UCSD-AML1 (cell line): ENCODE measurements around the gene VPS13D.
"Not testable (repeated sequence)": the region's sequence is repeated elsewhere in the genome, so short reads cannot be mapped to it uniquely, and the experiment has no call there.

Experiments used
- DNase-seq: peaks from one replicate; lab custom pipeline; 2025; ENCODE audit not compliant: unreplicated experiment; lab: John Stamatoyannopoulos, UW

The VPS13D gene

DNA sequence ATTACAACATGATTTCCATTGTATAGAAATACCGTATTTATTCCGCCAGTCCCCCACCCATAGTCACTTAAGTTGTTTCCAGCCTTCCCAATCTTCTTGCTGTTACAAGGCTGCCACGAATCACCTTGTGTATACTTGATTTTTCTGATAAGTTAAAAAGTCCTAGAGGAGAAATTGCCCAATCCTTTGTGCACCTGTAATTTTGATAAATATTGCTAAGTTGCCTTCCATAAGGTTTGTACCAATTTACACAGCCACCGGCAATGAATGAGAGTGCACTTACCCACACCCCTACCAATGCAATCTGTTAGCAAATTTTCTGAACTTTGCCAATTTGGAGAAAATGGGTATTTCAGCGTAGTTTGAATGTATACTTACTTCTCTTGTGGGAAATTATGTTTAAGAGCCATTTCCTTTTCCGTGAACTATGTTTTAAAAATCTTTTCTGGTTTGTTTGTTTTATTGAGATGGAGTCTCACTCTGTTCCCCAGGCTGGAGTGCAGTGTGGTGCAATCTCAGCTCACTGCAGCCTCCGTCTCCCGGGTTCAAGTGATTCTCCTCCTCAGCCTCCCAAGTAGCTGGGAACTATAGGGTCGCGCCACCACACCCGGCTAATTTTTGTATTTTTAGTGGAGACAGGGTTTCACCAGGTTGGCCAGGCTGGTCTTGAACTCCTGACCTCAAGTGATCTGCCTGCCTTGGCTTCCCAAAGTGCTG is 300.8 kb downstream of the VPS13D start:
- no peak for DNase-seq

DNA sequence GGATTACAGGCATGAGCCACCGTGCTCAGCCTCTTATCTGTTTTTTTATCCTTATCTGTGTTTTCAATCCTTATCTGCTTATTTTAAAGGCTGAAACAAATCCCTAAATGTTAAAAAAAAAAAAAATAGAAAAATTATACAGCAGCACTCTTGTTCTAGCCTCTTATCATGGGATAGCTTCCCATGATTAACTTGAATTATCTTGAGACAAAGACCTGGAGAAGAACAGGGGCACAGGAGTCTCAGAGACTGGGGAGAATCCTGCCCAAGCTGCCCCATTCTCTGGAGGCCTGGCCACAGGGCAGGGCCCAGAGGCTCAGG is 301.3 kb downstream of the VPS13D start:
- no peak for DNase-seq

DNA sequence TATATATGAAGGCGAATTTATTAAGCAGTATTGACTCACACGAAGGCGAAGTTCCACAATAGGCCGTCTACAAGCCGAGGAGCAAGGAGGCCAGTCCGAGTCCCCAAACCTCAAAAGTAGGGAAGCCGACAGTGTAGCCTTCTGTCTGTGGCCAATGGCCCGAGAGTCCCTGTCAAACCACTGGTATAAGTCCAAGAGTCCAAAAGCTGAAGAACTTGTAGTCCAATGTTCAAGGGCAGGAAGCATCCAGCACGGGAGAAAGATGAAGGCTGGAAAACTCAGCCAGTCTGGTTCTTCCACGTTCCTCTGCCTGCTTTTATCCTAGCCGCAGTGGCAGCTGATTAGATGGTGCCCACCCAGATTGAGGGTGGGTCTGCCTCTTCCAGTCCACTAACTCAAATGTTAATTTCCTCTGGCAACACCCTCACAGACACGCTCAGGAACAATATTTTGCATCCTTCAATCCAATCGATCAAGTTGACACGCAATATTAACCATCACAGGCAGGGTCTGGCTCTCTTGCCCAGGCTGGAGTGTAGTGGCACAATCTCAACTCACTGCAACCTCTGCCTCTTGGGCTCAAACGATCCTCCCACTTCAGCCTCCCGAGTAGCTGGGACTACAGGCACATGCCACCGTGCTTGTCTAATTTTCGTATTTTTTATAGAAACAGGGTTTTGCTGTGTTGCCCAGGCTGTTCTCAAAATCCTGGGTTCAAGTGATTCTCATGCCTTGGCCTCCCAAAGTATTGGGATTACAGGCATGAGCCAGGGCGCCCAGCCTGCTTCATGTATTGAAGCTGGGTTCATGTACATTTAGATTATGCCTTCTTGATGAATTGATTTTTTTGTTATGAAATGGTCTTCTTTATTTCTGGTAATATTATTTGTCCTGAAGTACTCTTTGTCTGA is 302.8 kb downstream of the VPS13D start:
- no peak for DNase-seq

DNA sequence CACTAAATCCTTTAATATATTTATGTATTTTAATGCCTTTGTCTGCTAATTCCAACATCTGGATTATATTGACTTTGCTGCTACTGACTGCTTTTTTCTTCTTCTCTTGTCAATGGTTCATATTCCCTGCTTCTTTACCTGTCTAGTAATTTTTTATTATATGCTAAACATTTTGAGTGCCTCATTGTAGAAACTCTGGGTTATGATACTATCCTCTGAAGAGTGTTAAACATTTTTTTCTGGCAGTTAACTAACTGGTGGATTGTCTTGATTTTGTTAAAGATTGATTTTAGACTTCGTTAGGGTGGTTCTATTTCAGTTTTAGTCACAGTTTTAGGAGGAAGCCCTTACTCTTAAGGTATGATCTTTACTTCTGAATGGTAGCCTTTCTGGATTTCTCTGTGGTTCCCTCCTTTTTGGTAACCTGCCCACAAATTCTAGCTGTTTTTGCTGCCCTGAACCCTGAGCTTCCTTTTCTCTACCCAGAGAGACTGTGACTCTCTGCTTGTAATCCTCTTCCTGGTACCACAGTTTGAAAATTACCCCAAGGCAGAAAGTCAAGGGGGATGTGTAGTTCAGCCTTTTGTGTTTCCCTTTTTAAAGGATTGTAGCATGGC is 306.3 kb downstream of the VPS13D start:
- no peak for DNase-seq

DNA sequence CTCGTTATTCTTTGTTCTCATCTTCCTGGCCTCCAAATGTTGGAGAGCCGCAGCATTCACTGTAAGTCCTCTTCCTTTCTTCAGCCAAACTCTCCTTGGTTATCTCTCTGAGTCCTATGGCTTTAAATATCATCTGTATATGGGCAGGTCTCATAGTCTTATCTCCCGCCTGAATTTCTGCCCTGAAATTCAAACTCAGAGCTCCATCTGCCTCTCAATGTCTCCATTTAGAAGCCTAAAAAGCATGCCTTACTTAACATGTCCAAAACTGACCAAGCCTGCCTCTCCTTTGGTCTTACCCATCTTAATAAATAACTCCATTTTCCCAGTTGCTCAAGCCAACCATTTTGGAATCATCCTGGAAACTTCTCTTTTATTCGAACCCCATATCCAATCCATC is 307.5 kb downstream of the VPS13D start:
- no peak for DNase-seq

DNA sequence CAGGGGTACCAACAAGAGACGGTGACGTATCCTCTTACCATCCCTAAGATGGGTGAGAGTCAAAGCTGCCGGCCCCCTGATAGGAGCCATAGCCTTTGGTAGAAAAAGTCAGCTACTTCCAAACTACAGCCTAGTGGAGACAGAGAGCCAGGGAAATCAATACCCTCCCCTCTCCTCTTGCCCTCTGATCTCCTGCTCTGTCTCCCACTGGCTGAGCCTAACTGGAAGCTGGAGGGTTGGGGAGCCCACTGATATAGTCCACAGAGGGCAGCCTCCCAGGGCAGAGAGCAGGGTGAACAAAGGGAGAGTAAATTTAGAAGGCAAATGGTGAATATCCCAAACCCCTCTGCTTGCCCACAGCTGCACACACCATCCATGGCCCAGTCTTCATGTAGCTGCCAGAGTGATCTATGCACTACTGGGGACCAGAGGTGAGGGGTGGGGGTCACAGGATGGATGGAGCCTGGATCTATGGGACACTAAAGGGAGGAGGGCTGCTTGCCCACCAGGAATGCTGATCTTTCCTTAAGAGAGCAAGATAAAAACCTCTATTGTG is 308.2 kb downstream of the VPS13D start:
- DNase-seq, result no peak

DNA sequence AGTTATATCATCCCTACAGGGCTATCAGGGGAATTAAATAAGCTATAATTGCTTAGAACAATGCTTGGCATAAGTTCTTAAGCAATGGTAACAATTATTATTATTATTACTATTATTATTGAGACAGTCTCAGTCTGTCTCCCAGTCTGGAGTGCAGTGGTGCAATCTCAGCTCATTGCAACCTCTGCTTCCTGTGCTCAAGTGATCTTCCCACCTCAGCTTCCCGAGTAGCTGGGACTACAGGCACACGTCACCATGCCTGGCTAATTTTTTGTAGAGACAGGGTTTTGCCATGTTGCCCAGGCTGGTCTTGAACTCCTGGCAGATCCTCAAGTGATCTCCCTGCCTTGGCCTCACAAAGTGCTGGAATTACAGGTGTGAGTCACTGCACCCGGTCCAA is 308.7 kb downstream of the VPS13D start:
- DNase-seq, result not testable (repeated sequence)

DNA sequence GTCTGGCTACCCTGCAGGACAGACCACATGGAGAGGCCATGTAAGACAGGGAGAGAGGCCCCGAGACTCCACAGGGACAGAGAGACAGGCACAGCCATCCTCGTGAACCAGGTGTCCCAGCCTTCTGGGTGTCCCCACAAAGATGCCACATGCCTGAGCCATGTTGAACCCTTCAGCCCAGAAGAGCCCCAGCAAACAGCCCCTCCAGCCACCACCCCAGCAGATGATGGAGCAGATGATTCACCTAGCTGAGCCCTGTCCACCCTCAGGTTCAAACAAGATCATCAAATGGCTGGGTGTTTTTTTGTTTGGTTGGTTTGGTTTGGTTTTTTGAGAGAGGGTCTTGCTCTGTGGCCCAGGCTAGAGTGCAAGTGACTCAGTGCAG is 309.5 kb downstream of the VPS13D start:
- DNase-seq, result no peak

DNA sequence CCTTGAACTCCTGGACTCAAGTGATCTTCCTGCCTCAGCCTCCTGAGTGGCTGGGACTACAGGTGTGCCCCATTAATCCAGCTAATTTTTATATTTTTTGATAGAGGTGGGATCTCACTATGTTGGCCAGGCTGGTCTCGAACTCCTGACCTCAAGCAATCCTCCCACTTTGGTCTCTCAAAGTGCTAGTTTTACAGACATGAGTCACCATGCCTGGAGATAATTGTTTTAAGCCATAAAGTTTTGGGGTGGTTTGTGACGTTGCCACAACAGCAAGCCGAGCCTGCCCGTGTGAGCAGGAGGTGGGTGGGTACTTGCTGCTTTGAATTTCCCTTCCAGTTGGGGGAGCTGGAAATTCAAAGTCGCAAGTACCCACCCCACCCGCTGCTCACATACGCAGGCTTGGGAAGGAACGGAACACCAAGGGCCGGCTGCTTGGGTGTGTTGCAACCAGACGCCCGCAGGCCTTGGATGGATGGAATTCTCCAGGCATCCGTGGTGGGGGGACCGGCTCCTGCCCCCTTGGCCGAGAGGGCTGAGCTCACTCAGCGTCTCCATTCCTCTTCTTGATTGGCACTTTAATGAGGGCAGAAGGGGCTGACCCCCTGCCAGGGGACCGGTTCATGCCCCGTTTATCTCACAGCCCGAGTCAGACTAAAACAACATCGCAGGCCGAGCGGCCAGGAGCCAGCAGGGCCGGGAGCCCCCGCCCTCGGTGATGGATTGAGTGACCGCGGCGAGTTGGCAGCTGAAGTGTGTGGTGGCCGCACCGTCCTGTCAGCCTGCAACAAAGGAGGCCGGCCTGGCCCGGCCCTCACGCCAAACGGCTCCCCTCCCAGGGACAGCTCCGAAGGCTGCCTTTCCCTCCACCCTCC is 310.1 kb downstream of the VPS13D start:
- DNase-seq, result no peak

DNA sequence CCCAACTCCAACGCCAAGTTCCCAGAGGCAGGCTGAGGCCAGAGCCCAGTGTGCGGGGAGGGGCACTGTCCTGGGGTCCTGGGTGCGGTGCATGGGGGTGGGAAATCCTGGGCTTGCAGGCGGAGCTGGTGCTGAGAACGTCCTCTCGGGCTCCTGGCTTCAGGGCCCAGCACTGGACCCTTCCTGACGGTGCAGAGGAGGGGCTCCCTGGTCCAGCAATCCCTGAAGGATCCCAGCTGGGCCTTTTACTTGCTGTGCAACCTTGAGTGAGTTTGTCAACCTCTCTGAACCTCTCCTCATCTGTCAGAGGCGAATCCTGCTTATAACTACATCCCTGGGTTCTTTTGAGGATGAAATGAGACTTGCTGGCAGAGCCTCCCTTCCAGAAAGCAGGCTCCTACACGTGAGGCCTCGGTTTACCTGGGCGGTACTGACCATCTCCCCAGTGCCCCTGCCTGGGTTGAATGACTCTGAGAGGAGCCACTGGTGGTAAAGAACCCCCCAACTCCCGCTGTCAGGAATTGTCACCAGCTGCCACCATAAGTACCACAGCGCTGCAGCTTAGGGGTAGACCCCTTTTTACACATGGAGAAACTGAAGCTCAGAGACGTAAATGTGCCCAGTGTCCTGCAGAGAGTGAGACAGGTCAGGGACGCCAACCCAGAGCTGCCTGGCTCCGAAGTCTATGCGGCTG is 310.9 kb downstream of the VPS13D start:
- no peak for DNase-seq

DNA sequence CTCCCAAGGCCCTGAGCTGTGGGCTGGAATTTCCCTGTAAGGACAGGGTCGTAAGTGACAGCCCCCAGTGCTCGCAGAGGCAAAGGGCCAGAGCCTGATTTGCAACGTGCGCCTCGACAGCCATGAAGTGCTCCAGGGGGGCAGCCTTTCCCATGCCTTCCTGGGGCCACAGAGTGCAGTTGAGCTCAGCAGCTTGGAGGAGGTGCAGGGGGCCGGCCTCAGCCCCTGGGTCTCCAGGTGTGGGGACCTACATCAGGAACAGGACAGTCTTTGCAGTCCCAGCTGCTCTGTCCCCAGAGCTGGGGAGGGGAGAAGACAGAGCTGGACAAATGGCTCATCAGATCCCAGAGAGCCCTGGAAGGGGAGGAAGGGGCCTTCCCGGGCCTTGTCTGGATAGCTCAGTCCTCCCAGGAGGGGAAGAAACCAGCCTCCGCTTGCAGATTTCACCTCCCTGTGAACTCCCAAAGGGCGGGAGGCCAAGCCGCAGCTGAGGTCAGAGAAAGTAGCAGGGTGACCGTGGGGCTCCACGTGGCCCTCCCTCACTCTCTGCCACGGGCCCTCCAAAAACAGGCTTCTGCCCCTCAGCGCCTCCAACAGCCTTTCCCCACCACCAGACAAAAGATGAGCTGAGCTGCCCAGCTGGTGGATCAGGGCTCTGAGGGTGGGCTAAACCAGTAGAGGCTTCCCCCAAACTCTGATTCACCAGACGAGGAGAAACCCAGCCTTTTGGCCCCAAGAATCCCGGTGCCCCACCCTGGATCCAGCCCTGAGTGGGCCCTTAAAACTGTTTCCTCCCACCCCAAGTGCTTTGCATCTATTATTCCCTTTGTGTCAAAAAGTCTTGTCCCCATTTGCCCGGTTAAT is 311.7 kb downstream of the VPS13D start:
- no peak for DNase-seq

DNA sequence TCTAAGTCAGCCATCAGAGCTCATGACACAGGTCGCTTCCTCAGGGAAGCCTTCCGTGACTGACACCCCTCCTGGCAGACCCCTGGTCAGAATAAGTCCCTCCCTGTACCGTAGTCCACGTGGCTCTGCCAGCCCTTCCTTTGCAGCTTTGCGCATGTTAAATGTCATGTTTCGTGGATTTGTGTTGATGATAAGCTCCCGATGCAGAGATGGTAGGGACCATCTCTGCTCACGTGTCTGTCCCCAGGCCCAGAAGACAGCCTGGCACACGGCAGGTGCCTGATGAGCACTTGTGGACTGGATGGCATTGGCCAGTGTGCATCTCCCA is 312.3 kb downstream of the VPS13D start:
- no peak for DNase-seq

DNA sequence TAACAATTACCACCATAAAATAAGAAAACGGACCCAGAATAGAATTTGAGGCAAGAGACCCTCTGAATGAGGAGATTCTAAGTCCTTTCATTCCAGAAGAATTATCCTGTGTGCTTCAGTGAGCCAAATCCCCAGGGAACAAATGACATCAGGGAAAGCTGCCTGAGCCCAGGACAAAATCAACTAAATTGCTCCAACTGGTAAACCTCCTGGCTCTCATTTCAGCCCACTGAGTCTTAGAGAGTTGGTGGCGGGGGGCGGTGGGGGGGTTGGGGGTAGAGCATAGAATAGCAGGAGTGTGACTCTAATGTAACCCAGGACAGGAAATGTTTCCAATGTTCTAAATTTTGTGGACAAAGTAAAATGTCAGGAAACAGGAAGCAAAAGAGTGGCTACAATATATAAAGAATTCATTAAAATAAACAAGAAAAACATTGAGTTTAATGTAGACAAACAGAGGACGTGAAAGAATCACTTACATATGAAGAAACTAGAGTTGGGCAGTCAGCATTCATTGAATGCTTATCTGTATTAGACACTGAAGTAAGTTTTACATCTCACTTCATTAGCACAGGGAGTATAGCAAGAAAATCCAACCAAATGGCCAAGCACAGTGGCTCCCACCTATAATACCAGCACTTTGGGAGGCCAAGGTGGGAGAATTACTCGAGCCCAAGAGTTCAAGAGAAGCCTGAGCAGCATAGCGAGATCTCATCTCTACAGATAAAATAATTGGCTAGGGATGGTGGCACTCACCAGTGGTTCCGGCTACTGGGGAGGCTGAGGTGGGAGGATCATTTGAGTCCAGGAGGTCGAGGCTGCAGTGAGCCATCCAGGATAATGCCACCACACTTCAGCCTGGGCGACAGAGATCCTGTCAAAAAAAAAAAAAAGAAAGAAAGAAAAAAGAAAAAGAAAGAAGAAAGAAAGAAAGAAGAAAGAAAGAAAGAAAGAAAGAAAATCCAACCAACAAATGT is 313.1 kb downstream of the VPS13D start:
- DNase-seq, result no peak

DNA sequence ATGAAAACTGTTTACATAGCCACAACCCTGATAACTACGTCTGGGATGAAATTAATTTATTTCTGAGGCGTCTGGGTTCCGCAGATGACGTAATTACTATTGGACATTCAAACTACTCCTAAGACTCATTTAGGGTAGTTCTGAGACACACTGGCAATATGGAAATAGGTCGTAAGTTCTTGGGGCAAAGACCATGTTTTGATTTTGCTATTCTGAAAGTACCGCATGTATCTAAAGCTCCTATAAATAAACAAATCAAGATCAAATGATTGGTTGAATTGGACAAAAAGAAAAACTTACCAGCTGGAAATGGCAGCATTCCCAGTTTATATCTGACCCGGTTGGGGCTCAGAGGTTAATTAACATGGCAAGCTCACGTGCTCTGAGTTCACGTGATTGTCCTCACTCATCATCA is 313.9 kb downstream of the VPS13D start:
- no peak for DNase-seq

DNA sequence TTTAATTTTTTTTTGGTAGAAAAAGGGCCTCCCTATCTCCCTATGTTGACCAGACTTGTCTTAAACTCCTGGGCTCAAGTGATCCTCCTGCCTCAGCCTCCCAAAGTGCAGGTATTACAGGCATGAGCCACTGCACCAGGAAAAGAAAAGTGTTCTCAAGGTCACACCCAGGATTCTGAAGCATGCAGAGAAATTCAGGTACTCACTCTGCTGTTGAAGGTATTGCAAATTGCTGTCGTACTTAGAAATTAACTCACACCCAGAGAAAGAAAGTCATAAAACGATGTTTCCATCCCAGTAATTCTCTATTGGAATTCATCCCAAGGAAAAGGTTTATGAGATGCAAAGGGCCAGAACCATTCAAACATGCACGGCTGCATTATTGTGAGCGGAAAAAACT is 314.5 kb downstream of the VPS13D start:
- no peak for DNase-seq

DNA sequence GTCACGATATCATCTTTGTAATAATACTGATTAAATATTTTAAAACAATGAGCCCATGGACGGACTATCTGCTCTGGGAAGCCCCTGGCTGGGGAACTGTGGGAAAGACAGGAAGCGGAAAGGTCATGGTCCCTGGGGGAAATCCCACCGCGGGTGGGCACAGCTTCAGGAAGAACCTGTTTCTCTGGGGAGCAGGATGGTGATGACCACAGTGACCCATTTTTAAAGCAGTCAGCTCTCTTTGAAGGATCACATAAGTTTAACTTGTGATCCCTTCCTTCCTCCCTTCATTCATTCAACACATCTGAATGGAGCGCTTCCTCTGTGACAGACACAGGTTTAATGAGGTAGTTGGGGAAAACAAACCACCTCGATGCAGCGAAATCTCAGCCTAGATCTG is 315.2 kb downstream of the VPS13D start:
- DNase-seq, result no peak

DNA sequence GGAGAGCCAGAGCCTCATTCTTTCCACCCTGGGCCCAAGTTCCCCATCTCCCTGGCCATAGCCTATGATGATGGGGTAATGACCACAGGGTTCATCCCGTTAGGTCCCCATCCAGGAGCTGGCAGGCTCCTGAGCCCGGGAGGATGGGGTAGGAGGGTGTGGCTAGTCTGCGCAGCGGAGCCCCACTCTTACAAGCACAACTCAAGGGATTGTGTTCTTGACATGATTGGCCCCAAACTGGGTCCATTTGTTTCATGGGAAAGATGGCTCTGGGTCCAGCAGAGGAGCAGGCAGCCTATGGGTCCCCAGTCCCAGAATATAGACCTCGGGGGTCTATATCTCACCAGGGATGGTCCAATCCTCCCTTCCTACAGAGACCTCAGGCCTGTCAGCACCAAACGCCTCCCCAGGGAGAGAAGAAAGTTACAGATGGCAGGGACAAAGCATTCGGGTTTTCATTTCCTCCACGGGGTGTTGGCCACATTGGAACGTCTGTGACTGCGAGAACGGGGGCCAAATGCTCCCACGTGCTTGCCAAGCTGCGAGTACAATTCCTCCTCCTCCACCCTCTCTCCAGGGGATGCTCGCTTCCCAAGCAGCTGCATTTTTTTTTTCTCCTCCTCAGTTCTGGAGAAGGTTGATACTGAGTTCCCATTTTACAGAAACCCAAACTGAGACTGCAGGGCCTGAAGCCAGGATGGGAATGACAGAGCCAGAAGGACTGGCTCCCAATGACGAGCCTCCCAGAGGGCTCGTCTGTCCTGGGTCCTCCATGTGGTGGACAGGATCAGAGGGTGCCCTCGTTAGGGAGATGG is 317.1 kb downstream of the VPS13D start:
- no peak for DNase-seq
